ENCODE data around the gene RFWD3. TPM values are rescaled to one million over a fixed set of nuclear protein-coding genes. Genes with fewer than 3 reads are reported as not detected.

Gene RFWD3
- total and polyA plus RNA-seq, 2 of the 8 experiments (the other 6 are each of a cell fraction or from before 2014, with no cell fraction given) = 67.1 to 114 TPM

DNA sequence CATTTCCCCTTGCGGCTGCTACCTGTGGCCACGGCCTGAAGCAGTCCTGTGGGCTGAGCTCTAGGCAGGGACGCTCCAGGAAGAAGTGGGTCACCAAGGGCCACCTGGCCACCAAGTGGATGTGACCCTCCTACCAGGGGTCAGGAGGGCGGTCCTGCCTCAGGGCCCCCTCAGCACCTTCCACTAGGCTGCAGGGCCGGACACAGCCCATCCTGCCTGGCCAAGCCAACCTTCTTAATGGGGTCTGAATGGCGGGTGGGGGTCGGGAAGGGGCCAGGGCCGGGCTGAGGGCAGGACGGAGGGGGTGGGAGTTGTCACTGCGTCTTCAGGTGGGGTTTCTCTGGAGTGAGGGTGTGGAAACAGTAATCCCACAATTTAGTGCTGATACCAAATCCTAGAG, 47.2 kb upstream of the RFWD3 start:
- POLR2A ChIA-PET (ENCODE audit: partially characterized antibody) = interaction anchor here (1.0 to 1.5 kb wide), 3 partner anchors 13 to 17 kb away, joined by 3 to 4 read pairs (median 3); partner anchors contain the start of gene MLKL
- Histone ChIP-seq H4K20me1 (replicated peaks in 1 of 2; ENCODE audit: control insufficient read depth in 1 of 2, insufficient read depth in 2 of 2, low read length in 2 of 2) (no peaks in the 10 kb centered on the region), H3K14ac (ENCODE audit: insufficient read length) (no peak overlapping the region), H3K9ac (replicated peaks in 1 of 4; ENCODE audit: extremely low read depth in 1 of 4, low read depth in 3 of 4, low read length in 3 of 4) (no peak overlapping the region), H3K27me3 (replicated peaks in 1 of 4; ENCODE audit: control insufficient read depth in 3 of 4, extremely low read depth in 1 of 4, insufficient read depth in 3 of 4, low read length in 3 of 4) (0 out of 7 replicates have a peak, but pooled peaks cover 0 to 2% (median 0%) of the 10 kb centered on the region in 4 experiments), H2BK12ac (ENCODE audit: low read depth, low read length) (no peak overlapping the region), H2AK5ac (ENCODE audit: low read depth, low read length) (no peak overlapping the region), H2AFZ (ENCODE audit: low read length) (no peak overlapping the region), H3K23ac (ENCODE audit: insufficient read length) (no peak overlapping the region), H3K18ac (ENCODE audit: extremely low read depth, low read length) (no peak overlapping the region), H3K36me3 (ENCODE audit: control insufficient read depth in 2 of 4, insufficient read depth in 4 of 4, low read length in 3 of 4) (no peaks in the 10 kb centered on the region), H3K27ac (ENCODE audit: low read depth, low read length) (no peak overlapping the region), H2BK15ac (ENCODE audit: low read length) (no peak overlapping the region), H3K4me2 (ENCODE audit: insufficient read depth in 1 of 2, low read depth in 2 of 2, low read length in 2 of 2) (no peak overlapping the region), H3K4ac (replicated peaks; ENCODE audit: insufficient read length, low read depth, low read length) (no peak overlapping the region), H2BK5ac (ENCODE audit: low read depth, low read length) (no peak overlapping the region), H3K79me1 (ENCODE audit: low read depth, low read length) (no peaks in the 10 kb centered on the region), H4K8ac (ENCODE audit: extremely low read depth, insufficient read depth, low read length) (no peak overlapping the region), H3K56ac (replicated peaks; ENCODE audit: insufficient read length, low read depth, low read length) (no peak overlapping the region), H3K23me2 (ENCODE audit: low read depth, low read length) (no peaks in the 10 kb centered on the region), H2BK20ac (ENCODE audit: low read length) (no peak overlapping the region), H3K9me3 (ENCODE audit: insufficient read depth in 2 of 2, low read depth in 1 of 2, low read length in 1 of 2) (no peaks in the 10 kb centered on the region), H2BK120ac (replicated peaks; ENCODE audit: low read depth, low read length) (no peak overlapping the region), H3K79me2 (ENCODE audit: control insufficient read depth in 1 of 2, insufficient read depth in 2 of 2, low read length in 2 of 2) (no peaks in the 10 kb centered on the region), H4K5ac (ENCODE audit: insufficient read length, low read depth, low read length) (no peak overlapping the region), H3K4me3 (ENCODE audit: extremely low read depth in 1 of 4, insufficient read depth in 2 of 4, low read depth in 3 of 4, low read length in 4 of 4) (no peak overlapping the region), H3K4me1 (replicated peaks in 1 of 4; ENCODE audit: control insufficient read depth in 3 of 4, insufficient read depth in 4 of 4, low read length in 3 of 4) (no peaks in the 10 kb centered on the region), H4K91ac (replicated peaks; ENCODE audit: insufficient read length, low read length) (no peak overlapping the region)
- DNase-seq (ENCODE audit: low read depth in 1 of 2, low spot score in 2 of 2) (no peak), FAIRE-seq (no peak)
- CTCF ChIA-PET (ENCODE audit: partially characterized antibody) = interaction anchor here (1.2 to 21.3 kb wide), 4 partner anchors 25 to 375 kb away, joined by 3 to 576 read pairs (median 54); no protein-coding TSS in a partner anchor
- WGBS, 2 experiments (ENCODE audit: extremely low coverage in 1 of 2, insufficient coverage in 1 of 2, insufficient read length in 1 of 2, insufficient replicate concordance in 2 of 2, low coverage in 1 of 2, low lambda C conversion rate in 2 of 2, missing lambda C conversion rate in 1 of 2) = 68% methylated on average over 9 of the region's 10 CpGs; no CpG with 5 or more reads in 1 of the 2 experiments
- TF ChIP-seq BRCA1 (IDR thresholded peaks at IDR 0.05; ENCODE audit: low read depth, low read length) (no peak), BCL11A (IDR thresholded peaks at IDR 0.05; ENCODE audit: low read depth in 2 of 2, low read length in 2 of 2) (no peak), KDM5A (IDR thresholded peaks at IDR 0.05; ENCODE audit: low read length) (no peak), RBBP5 (IDR thresholded peaks at IDR 0.05; ENCODE audit: borderline replicate concordance, low read depth, low read length) (no peak), NRF1 (IDR thresholded peaks at IDR 0.05; ENCODE audit: low read depth, low read length) (no peak), EZH2 (IDR thresholded peaks at IDR 0.05; ENCODE audit: low read depth, low read length, severe bottlenecking) (no peak), BACH1 (IDR thresholded peaks at IDR 0.05; ENCODE audit: low read length) (no peak), GTF2F1 (IDR thresholded peaks at IDR 0.05; ENCODE audit: borderline replicate concordance, low read depth, low read length) (no peak), TAF7 (optimal IDR thresholded peaks at IDR 0.05; ENCODE audit: borderline replicate concordance, low read depth, low read length) (no peak), EP300 (IDR thresholded peaks at IDR 0.05; ENCODE audit: borderline replicate concordance in 1 of 2, low read depth in 2 of 2, low read length in 2 of 2) (no peak), KDM4A (IDR thresholded peaks at IDR 0.05; ENCODE audit: low read depth, low read length, severe bottlenecking) (no peak)
- TF ChIP-seq, protein P1, sequence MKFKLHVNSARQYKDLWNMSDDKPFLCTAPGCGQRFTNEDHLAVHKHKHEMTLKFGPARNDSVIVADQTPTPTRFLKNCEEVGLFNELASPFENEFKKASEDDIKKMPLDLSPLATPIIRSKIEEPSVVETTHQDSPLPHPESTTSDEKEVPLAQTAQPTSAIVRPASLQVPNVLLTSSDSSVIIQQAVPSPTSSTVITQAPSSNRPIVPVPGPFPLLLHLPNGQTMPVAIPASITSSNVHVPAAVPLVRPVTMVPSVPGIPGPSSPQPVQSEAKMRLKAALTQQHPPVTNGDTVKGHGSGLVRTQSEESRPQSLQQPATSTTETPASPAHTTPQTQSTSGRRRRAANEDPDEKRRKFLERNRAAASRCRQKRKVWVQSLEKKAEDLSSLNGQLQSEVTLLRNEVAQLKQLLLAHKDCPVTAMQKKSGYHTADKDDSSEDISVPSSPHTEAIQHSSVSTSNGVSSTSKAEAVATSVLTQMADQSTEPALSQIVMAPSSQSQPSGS (IDR thresholded peaks at IDR 0.05; ENCODE audit: low read length) = no peak

Measured in H1 (cell line).